ENCODE results near the gene CLCN5.

The CLCN5 gene

DNA sequence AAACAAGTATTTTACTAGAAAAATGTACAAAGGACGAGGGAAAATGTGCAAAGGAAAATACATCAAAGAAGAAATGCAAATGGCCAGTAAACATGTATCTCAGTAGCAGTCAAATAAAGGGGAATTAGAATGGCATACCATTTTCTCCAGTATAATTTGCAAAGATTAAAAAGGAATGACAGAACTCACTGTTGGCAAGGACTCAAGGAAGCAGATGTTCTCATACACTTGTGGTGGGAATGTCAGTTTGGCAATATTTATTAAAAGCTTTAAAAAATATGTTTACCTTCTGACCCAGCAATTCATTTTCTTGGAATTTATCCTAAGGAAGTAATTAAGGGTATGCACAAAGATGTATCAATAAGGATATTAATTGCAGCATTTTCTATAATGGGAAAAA is 7.6 kb downstream of the CLCN5 start:
- TF ChIP-seq CREB1 (IDR thresholded peaks at IDR 0.05; ENCODE audit: low read depth) = no peak
- no peak for TF ChIP-seq TAF1 (IDR thresholded peaks at IDR 0.05; ENCODE audit: low read depth)

DNA sequence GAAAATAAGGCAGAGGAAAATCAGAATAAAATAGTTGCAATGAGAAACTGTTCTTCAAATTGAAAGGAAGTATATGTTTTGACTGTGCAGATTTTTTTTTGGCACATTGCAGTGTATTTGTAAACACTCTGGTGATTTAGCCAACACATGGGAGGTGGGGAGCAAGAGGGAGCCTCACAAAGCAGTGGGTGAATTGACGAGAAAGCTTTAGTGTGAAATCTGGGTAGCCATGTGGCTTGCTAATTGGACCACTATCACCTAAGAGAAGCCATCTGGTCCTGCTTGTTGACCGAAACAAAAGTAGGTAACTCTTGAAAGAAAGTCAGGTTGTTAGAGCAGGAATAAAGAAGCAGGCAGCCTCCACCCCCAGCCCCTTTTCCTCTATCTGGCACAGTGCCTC is 10.4 kb downstream of the CLCN5 start:
- no peak for TF ChIP-seq TEAD4 (IDR thresholded peaks at IDR 0.05)
- TF ChIP-seq CREB1 (IDR thresholded peaks at IDR 0.05; ENCODE audit: low read depth) = no peak
- TF ChIP-seq YY1 (IDR thresholded peaks at IDR 0.05; ENCODE audit: low read depth) = no peak

DNA sequence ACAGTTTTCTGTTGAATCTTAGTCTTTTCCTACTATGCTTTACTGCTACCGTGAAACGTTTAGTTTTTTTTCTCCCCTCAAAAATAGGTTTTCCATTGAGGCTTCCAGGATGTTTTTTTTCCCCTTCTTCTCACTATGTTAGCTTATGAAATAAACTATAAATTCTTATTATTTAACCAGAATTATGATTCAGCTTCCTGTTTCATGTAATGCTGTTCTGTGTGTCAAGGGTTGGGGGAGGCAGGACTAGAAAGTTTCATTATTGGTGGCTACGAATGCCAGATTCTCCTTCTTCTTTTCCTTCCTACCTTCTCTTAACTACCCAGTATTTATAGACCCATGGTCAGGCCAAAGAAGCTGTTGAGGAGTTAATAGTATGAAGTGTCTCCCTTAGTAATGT is 11.8 kb downstream of the CLCN5 start:
- TF ChIP-seq CREB1 (IDR thresholded peaks at IDR 0.05; ENCODE audit: low read depth) (no peak), EGR1 (IDR thresholded peaks at IDR 0.05) (no peak), YY1 (IDR thresholded peaks at IDR 0.05; ENCODE audit: low read depth) (no peak), TAF1 (IDR thresholded peaks at IDR 0.05; ENCODE audit: low read depth) (no peak), CEBPB (IDR thresholded peaks at IDR 0.05) (no peak), EP300 (IDR thresholded peaks at IDR 0.05; ENCODE audit: borderline replicate concordance) (no peak), RAD21 (IDR thresholded peaks at IDR 0.05; ENCODE audit: low read depth) (no peak), TCF12 (IDR thresholded peaks at IDR 0.05; ENCODE audit: low read depth) (no peak), FOXM1 (IDR thresholded peaks at IDR 0.05; ENCODE audit: borderline replicate concordance, low read depth) (no peak), NFIC (IDR thresholded peaks at IDR 0.05) (no peak), TEAD4 (IDR thresholded peaks at IDR 0.05) (no peak)
- TF ChIP-seq, protein P1, sequence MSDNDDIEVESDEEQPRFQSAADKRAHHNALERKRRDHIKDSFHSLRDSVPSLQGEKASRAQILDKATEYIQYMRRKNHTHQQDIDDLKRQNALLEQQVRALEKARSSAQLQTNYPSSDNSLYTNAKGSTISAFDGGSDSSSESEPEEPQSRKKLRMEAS (IDR thresholded peaks at IDR 0.05) = no peak
- TF ChIP-seq, protein P2, sequence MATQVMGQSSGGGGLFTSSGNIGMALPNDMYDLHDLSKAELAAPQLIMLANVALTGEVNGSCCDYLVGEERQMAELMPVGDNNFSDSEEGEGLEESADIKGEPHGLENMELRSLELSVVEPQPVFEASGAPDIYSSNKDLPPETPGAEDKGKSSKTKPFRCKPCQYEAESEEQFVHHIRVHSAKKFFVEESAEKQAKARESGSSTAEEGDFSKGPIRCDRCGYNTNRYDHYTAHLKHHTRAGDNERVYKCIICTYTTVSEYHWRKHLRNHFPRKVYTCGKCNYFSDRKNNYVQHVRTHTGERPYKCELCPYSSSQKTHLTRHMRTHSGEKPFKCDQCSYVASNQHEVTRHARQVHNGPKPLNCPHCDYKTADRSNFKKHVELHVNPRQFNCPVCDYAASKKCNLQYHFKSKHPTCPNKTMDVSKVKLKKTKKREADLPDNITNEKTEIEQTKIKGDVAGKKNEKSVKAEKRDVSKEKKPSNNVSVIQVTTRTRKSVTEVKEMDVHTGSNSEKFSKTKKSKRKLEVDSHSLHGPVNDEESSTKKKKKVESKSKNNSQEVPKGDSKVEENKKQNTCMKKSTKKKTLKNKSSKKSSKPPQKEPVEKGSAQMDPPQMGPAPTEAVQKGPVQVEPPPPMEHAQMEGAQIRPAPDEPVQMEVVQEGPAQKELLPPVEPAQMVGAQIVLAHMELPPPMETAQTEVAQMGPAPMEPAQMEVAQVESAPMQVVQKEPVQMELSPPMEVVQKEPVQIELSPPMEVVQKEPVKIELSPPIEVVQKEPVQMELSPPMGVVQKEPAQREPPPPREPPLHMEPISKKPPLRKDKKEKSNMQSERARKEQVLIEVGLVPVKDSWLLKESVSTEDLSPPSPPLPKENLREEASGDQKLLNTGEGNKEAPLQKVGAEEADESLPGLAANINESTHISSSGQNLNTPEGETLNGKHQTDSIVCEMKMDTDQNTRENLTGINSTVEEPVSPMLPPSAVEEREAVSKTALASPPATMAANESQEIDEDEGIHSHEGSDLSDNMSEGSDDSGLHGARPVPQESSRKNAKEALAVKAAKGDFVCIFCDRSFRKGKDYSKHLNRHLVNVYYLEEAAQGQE (IDR thresholded peaks at IDR 0.05; ENCODE audit: low read depth) = no peak
- TF ChIP-seq, protein P3, sequence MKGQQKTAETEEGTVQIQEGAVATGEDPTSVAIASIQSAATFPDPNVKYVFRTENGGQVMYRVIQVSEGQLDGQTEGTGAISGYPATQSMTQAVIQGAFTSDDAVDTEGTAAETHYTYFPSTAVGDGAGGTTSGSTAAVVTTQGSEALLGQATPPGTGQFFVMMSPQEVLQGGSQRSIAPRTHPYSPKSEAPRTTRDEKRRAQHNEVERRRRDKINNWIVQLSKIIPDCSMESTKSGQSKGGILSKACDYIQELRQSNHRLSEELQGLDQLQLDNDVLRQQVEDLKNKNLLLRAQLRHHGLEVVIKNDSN (IDR thresholded peaks at IDR 0.05) = no peak

DNA sequence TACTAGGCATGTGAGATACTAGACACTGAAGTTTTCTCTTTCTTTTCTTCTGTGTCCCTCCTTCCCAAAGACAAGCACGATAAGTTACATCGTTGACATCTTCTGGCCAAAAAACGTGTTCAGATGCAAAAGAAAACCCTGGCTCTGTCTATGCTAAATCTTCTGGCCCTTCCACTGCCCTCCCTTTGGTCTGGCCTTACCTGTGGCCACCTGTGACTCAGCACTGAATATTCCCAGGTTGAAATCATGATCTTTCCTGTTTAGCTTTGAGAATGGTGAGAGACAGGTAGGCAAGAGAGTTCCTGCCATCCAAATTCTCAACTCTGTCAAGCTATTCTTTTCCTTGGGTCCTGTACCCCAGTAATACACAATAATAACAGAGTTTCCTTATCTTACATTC is 12.3 kb downstream of the CLCN5 start:
- no peak for TF ChIP-seq CREB1 (IDR thresholded peaks at IDR 0.05; ENCODE audit: low read depth)
- TF ChIP-seq RAD21 (IDR thresholded peaks at IDR 0.05; ENCODE audit: low read depth) = no peak
- no peak for TF ChIP-seq EGR1 (IDR thresholded peaks at IDR 0.05)

DNA sequence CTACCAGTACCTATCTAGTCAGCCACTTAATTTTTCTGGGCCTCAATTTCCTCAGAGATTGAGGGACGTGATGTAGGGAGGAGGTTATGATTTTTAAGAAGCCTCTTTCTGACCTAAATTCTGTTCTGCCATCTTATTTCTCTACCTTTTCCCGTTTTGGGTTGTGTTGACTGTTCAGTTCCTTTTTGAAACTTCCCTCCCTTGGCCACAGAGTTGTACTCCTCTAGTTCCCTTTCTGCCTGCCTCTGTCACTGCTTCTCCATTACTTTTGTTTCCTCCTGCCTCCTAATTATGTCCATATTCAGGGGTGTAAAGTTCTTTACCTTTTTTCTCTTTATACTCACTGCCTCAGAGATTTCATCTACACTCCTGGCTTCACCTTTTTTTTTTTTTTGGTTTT is 25.4 kb downstream of the CLCN5 start:
- no peak for TF ChIP-seq TEAD4 (IDR thresholded peaks at IDR 0.05)
- no peak for TF ChIP-seq YY1 (IDR thresholded peaks at IDR 0.05; ENCODE audit: low read depth)
- TF ChIP-seq TAF1 (IDR thresholded peaks at IDR 0.05; ENCODE audit: low read depth) = no peak
- TF ChIP-seq CREB1 (IDR thresholded peaks at IDR 0.05; ENCODE audit: low read depth) = no peak
- TF ChIP-seq EGR1 (IDR thresholded peaks at IDR 0.05) = no peak
- no peak for TF ChIP-seq EP300 (IDR thresholded peaks at IDR 0.05; ENCODE audit: borderline replicate concordance)
- TF ChIP-seq ZBTB7A (IDR thresholded peaks at IDR 0.05; ENCODE audit: low read depth) = no peak
- TF ChIP-seq CEBPB (IDR thresholded peaks at IDR 0.05) = no peak
- TF ChIP-seq FOXM1 (IDR thresholded peaks at IDR 0.05; ENCODE audit: borderline replicate concordance, low read depth) = no peak
- TF ChIP-seq, protein P2 (IDR thresholded peaks at IDR 0.05; ENCODE audit: low read depth) = no peak
- no peak for TF ChIP-seq TCF12 (IDR thresholded peaks at IDR 0.05; ENCODE audit: low read depth)
- no peak for TF ChIP-seq RAD21 (IDR thresholded peaks at IDR 0.05; ENCODE audit: low read depth)
- TF ChIP-seq, protein P1 (IDR thresholded peaks at IDR 0.05) = no peak

DNA sequence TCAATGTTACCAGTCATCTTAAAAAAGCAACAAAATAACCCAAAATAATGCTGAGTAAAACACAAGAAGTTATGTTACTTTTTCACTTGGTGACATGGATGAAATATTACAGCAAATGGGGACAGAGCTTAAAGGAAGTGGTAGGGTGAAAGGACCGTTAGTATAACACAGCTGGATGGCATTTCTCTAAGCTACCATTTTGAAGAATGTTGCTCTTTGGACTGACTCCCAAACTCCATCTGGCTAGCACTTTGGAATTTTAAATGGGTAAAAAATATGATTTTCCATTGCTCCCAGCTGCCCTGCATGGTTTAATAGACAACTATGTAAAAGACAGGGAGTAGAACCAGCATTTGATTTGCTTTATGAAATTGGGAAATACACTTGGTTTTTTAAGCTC is 27.6 kb downstream of the CLCN5 start:
- TF ChIP-seq YY1 (IDR thresholded peaks at IDR 0.05; ENCODE audit: low read depth) (no peak), EGR1 (IDR thresholded peaks at IDR 0.05) (no peak), NFIC (IDR thresholded peaks at IDR 0.05) (no peak), TAF1 (IDR thresholded peaks at IDR 0.05; ENCODE audit: low read depth) (no peak), FOXM1 (IDR thresholded peaks at IDR 0.05; ENCODE audit: borderline replicate concordance, low read depth) (no peak), TEAD4 (IDR thresholded peaks at IDR 0.05) (no peak), EP300 (IDR thresholded peaks at IDR 0.05; ENCODE audit: borderline replicate concordance) (no peak), CREB1 (IDR thresholded peaks at IDR 0.05; ENCODE audit: low read depth) (no peak), RAD21 (IDR thresholded peaks at IDR 0.05; ENCODE audit: low read depth) (no peak), CEBPB (IDR thresholded peaks at IDR 0.05) (no peak), TCF12 (IDR thresholded peaks at IDR 0.05; ENCODE audit: low read depth) (no peak), ZBTB7A (IDR thresholded peaks at IDR 0.05; ENCODE audit: low read depth) (no peak)
- TF ChIP-seq, protein P2 (IDR thresholded peaks at IDR 0.05; ENCODE audit: low read depth) = no peak
- TF ChIP-seq, protein P1 (IDR thresholded peaks at IDR 0.05) = no peak
- TF ChIP-seq, protein P3 (IDR thresholded peaks at IDR 0.05) = no peak
